TTC549 (cell line): ENCODE results near the gene HMCN2.

ENCODE experiments used
- FAIRE-seq: peaks from 2 replicates; lab custom pipeline; 2012; peaks lifted over from hg19 to GRCh38; lab: Jason Lieb, UNC

HMCN2 gene

DNA sequence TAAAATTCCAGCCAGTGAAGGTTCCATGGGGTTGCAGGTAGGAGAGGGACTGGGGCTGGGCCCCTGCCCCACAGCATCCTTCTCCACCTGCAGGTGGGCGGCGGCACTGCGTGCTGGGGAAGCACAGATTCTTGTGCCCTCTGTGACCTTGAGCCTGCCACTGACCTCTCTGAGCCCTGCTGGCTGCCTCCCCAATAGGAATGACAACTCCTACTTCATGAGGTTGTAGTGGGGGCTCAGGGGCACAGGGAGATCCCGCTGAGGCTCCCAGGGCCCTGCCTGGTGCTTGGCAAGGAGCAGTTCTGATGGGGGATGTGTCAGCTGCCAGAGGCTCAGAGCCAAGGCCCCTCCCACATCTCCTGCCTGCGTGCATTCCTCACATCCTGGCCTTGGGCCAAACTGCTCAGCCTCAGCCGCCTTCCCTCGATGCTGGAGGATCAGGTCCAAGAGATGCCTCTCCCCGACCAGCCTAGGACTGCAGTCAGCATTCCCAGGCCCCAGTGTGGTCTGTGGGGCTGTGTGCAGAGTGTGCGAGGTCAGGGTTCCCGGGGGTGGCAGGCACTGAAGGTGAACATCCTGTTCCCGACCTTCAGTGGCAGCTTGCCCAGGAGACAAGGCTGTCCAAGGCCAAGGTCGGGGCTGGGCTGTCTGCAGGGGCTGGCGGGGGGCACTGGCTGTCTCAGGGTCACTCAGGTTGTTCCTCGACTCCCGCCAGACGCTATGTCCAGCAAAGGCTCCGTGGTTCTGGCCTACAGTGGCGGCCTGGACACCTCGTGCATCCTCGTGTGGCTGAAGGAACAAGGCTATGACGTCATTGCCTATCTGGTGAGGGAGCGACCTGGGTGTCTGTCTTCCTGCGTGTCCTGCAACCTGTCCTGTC lies 186.2 kb downstream of the HMCN2 start:
- no peak for FAIRE-seq

DNA sequence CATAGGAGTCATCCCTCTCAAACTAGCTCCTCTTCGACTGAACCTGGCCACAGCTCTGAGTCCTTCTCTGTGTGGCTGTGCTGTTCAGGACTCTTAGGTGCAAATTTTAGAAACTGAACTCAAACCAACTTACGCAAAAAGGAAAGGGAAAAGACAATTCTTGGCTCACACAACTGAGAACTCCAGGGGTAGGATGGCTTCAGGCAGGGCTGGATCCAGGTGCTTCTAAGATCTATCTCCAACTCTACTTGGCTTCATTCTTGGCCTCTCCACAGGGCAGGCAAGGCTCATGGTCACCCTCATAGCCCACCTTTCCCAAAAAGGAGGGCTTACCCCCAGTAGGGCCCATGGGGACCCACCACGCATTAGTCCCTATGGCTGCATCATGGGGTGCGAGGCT lies 187.3 kb downstream of the HMCN2 start:
- no peak for FAIRE-seq

DNA sequence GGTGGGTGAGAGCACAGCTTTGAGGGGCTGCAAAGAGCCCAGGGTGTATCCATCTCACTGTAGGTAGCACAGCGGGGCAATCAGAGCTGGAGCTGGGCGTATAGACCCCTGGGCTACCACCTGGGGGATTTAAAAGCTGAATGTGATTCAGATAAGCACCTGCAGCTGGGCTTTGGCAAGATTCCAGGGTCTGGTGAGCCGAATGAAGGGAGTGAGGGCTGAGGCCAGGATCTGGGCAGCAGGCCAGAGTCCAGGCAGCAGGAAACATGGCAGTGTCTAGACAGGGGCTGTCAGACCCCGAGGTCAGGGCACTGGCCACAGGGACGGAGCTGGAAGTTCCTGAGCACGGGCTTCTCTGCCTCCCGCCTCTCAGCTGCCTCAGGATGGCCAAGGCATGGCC lies 187.9 kb downstream of the HMCN2 start:
- no peak for FAIRE-seq

DNA sequence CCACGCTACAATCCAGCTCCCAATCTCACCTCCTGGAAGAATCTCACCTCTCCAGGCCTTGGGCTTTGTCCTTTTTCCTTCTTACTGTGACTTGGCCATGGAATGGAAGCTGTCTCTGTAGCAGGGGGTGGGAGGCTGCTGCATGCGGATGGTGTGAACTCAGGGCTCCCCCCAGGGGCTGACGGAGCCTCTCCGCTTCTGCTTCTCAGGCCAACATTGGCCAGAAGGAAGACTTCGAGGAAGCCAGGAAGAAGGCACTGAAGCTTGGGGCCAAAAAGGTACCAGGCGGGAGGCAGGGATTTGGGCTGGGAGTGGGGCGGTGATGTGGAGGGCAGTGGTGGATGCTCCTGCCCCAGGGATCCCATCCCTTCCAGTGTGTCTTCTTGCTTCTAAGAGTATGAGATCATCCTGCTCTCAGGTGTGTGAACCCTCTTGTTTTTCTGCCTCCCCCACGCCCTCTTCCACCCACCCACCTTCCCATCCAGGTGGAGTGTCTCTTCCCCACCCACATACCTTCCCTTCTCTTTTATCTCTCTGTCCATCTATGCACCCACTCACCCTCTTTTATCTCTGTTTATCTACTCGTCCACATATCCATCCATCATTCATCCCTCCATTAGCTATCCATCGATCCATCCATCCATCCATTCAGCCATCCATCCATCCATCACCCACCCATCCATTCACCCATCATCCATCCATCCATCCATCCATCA lies 188.7 kb downstream of the HMCN2 start:
- FAIRE-seq = no peak

DNA sequence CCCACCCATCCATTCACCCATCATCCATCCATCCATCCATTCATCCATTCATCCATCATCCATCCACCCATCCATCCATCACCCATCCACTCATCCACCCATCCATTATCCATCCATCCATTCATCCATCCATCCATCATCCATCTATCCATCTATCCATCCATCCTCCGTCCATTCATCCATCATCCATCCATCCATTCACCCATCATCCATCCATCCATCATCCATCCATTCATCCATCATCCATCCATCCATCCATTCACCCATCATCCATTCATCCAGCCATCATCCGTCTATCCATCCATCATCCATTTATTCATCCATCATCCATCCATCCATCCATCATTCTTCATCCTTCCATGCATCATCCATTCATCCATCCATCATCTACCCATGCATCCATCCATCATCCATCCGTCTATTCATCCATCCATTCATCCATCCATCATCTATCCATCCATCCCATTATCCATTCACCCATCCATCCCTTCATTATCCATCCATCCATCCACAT lies 189.3 kb downstream of the HMCN2 start:
- FAIRE-seq = no peak

DNA sequence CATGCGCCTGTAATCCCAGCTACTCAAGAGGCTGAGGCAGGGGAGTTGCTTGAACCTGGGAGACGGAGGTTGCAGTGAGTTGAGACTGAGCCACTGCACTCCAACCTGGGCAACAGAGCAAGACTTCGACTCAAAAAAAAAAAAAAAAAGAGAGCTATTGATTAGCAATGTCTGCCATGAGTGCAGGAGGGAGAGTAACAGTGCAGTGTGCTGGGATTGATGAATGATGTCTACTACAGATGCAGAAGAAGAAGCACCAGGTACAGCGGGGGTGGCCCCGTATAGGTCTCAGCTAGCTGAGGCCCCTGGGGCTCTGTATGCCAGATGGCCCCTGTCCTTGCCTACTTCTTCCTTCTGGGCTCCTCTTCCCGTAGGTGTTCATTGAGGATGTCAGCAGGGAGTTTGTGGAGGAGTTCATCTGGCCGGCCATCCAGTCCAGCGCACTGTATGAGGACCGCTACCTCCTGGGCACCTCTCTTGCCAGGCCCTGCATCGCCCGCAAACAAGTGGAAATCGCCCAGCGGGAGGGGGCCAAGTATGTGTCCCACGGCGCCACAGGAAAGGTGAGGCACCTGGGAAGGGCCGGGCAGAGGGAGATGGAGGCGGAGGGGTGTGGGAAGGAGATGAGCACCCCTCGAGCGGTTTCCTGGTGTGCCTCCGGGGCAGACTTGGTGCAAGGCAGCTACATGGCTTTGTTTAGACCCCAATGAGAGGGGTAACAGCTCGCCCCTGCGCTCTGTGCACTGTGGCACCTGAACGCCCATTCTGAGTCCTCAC lies 192.7 kb downstream of the HMCN2 start:
- no peak for FAIRE-seq

DNA sequence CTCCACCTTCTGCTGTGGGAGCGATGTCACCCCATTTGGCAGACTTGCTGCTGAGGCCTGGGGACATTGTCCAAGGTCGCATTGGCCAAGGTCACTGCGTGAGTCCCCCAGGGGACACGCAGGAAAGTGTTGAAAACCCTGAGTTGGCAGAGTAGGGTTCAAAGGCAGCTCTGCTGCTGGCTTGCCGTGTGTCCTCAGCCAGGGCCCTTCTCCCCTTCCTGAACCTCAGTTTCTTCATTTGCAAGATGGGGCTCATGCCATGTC lies 193.2 kb downstream of the HMCN2 start:
- FAIRE-seq = no peak

DNA sequence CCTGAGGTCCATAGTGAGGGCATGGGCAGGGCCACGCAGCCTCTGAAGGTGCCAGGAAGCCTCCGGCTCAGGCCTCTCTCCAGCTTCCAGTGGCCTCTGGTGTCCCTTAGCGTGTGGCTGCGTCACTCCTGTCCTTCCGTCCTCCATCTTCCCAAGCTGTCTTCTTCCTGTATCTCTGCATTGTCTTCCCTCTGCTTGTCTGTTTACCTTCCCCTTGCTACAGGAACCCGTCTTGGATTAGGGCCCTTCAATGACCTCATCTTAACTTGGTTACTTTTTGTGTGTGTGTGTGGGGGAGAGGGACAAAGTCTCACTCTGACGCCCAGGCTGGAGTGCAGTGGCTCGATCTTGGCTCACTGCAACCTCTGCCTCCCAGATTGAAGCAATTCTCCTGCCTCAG lies 193.6 kb downstream of the HMCN2 start:
- no peak for FAIRE-seq

DNA sequence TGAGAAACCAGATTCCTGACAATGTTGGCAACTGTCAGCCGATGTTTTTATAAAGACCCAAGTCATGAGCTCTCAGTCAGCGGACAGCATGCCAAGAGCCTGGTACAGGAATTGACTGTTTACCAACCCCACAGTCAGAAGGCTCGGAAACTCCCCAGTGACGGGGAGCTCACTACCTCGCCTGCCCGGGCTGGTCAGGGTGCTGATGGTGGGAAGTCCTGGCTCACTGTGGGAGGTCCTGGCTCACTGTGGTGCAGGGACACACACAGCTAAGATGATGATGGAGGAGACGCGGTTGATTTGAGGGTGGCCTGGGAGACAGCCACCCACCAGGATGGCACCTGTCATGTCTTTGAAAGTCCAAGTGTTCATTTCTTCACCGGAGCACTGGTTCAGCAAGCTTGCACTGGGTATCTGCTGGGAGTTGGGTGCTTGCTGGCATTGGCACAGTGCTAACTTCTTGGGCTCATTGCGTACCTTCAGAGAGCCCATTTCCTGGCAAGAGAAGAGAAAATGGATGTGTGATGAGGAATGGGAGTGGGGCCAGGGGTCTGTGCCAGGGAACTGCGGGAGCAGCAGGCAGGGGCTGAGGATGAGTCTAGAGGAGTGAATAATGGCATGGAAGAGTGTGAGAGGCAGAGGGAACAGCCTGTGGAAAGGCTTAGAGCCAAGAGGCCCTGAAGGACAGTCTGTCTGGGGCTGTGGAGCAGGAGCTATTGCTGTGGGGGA lies 194.5 kb downstream of the HMCN2 start:
- FAIRE-seq = no peak

DNA sequence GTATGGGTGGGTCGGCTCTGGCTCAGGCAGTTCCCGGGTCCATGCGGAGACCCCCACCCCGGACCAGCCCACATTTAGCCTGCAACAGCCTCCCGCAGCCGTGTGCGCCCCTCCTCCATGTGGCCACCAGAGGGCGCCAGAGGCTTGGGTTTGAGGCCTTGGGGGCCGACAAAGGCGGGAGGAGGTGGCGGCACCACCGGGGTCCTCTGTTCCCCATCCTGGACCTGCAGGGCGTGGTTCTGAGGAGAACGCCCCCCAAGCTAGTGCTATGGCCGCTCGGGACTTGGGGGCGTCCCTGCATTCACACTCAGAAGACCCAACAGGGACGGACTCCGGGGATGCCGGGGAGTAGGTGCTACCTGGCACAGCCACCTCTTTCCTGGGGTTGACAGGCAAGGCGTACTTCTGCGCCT lies 195.7 kb downstream of the HMCN2 start:
- no peak for FAIRE-seq

DNA sequence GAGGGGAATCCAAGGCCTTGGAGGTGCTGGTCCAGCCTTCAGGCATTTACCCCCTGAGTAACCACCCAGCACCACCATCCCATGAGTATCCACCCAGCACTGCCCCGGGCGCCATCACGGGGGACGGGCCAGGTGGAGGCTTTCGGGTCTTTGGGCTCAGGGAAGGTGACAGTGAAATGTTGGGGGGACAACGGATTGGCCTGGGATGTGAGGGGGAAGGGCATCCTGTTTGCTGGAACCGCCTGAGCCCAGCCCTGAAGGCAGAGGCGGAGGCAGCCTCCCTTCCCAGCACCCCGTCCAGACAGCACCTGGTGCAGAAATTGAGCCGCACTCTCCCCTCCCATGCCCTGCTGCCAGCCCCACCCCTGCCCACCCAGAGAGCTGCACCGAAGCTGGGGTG lies 196.2 kb downstream of the HMCN2 start:
- no peak for FAIRE-seq

DNA sequence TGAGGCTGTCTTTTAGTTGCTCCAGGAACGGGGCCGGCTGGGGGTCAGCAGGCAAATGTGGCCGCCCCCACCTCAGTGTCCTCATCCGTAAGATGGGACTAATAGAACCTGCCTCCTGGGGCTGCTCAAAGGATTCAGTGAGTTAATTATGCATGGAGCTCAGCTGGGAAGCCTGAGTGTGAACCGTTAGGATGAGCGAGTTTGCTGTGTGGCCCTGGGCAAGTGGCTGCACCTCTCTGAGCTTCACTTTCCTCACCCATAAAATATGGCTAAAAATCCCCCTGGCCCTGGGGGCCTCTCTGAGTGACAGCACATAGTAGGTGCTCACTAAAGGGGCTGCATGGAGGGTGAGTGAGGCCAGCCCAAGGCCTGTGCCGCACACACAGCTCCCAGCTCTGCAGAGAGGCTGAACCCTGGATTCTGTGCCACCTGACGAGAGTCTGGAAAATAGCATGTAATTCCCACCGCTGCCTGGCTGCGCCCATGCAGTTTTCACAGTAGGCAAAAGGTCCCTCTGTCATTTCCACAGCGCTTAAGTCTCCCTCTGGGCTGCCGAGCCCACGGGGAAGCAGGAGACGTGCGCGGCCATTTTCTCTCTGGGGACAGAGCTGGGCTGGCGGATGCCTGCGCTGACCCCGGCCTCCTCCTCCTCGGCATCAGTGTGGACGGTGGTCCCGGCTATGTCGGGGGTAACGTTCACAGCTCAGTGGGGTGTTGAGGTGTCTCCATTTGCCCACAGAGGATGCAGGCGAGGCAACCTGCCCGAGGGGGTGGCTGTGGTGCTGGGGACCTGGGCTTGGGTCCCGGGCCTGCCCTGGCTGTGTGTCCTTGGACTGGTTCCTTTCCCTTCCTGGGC lies 197.4 kb downstream of the HMCN2 start:
- no peak for FAIRE-seq

DNA sequence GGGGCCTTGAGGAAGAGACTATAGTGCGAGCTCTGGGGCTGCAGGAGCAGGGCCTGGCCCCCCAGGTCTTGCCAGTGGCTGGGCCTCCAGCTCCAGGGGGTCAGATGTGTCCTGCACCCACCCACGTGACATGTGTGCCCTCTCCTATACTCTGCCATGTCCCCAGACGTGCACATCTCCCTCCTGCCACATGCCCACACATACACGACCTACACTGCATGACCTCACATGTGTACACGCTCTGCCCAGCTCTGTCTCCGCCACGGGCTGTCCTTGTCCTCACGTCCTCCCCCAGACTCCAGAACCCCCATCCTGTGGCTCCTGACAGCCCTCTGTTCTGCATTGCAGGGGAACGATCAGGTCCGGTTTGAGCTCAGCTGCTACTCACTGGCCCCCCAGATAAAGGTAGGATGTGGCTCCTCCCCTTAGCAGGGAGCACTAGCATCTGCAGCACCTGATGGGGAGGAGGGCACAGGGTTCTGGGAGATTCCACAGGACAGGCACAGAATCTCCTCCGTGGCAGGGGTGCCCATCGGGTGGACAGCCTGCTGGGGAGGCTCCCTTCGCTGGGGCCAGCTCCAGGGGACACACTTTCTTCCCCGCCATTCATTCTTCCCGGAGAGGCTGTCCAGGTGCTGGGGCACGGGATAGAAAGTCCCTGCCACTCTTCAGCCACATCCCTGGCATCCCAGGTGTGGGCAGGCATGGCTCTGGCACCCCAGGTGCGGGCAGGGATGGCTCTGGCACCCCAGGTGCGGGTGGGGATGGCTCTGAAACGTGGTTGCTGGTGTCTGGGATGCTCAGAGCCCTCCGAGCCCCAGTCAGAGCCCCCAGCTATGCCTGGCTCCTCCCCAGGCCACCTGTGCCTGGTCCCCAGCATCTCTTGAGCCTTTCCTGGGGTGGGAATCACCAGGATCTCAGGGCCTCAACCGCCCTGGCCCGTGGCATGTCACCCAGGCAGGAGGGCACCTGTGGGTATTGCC lies 198.5 kb downstream of the HMCN2 start:
- FAIRE-seq = no peak

DNA sequence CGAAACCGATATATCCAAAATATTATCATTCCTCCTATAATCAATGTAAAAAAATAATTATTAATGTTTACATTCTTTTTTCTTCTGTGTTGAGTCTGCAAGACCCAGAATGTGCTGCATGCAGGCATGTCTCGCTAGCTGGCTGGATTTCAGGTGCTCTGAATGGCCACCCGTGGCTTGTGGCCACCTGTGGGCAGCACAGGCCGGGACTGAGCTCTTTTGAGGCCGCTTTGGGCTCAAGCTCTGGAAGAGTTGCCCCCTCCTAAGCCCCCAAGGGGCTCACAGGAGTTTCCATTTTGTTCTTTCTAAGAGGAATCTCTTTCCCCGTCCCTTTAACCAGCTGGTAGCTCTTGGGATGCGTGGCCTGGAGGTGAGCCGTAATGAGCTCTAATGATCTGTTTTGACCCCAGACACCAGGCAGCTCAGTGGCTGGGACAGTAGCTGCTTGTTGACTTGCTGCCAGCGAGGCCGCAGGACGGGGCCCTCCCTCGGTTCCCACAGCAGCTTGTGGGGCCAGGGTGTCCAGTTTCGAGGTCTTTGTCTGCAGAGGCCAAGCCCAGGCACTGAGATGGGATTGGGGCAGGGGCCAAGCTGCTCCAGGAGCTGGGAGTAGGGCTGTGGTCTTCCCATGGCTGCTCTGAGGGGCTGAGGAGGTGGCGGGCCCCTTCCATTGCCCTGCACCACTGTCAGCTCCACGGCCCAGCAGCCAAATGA lies 200.0 kb downstream of the HMCN2 start:
- FAIRE-seq = no peak

DNA sequence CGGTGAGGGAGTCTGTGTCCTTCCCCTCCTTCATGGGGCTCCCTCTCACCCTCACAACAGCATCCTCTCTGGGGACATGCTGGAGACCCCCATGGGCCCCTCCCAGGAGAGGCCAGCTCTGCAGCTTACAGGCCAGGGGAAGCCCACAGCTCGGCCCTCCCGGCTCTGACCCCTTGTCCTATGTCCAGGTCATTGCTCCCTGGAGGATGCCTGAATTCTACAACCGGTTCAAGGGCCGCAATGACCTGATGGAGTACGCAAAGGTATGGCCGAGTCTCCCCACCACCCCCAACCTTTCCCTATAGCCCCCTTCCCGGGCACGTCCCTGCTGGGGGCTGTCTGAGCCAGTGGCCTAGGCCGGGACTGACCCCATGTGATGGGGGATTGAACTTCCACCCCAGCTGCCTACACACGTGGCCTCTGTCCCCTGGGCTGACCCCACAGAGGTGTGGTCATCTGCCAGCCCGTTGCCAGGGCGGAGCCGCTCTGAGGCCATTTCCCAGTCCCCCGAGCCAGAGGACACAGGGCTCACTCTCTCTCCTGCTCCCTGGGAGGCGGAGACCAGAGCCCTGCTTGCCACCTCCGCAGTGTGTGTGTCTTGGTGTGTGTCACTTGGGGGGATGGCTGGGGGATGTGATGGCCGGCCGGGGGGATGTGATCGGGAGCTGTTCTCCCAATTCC lies 201.1 kb downstream of the HMCN2 start:
- FAIRE-seq = no peak

DNA sequence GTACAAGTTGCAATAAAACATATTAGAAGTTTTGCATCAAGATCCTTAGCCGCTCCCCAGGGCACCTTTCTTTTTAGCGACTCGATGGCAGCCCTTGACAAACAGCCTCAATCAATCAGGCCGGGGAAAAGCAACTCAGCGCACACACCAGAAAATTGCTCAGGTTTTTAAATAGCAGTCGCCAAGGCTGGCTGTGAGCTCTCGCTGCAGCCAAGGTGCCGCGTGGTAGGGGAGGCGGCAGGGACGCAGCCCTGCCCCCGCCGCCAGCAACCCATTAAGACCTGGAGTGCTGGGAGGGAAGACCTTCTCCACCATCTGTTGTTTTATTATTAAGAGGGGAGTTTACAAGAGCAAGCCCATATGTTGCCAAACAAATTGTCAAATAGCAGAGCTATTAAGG lies 201.8 kb downstream of the HMCN2 start:
- no peak for FAIRE-seq

DNA sequence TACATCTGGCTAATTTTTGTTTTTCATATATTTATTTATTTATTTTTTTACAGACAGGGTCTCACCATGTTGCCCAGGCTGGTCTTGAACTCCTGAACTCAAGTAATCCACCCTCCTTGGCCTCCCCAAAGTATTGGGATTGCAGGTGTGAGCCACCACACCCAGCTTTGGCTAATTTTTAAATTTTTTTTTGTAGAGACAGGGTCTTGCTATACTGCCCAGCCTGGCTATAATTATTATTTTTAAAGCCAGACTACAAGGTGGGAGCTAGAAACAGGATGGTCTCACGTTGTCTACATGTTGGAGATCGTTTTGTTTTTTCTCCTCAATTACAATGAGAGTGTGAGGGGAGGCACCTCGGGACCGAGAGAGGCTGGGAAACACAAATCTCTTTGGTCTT lies 203.0 kb downstream of the HMCN2 start:
- no peak for FAIRE-seq

DNA sequence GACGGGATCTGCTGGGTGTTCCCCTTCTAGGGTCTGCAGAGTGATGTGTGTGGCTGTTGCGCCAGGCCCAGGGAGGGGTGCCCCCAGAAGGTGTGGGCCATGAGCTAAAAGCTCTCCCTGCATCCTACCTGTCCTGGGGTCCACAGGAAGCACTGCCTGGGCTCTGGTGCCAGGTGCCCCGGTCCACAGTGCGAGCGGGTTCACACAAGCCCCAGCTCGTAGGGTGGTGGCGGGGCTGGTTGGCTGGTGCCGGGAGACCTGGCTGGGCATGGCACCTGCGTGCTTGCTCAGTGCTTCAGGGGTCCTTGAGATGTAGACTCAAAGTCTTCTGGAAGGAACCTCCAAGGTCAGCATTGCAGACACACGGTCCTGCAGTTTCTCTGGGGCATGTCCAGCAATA lies 204.7 kb downstream of the HMCN2 start:
- no peak for FAIRE-seq

DNA sequence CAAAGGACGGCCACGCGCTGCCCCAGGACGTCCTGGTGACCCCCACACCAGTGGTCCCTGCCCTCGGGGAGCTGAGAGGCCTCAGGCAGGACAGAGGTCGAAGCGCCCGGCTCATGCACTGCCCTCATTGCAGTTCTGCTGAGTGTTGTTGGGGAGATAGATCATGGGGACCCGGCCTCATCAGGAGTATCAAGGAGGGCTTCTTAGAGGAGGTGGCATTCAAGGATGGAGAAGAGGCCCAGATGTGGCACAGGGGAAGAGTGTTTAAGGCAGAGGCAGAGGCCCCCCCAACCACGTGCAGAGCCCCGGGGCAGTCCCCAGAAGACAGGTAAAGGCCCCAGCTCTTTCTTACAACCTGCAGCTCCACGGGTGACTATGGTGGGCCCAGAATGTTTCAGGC lies 205.4 kb downstream of the HMCN2 start:
- FAIRE-seq = no peak
